Panc1 (cell line): ENCODE measurements around the gene TMIGD1. TPM values are rescaled to one million over a fixed set of nuclear protein-coding genes. Genes with fewer than 3 reads are reported as not detected.

Experiments
- ATAC-seq: fragments of 200-7000 bp; cut with Tn5 transposase; 2 replicates; pipeline ENCODE4 v1.9.1; 2020; ENCODE audit warnings: mild to moderate bottlenecking, moderate library complexity
- BruUV-seq: library from RNA; stranded (reverse); fragments of 400-500 nt; replicated peaks from 2 replicates; lab custom pipeline; 2021; lab: Mats Ljungman, UMichigan
- CTCF ChIA-PET: fragments of 300-600 bp; sonication (Branson Sonifier 250); formaldehyde crosslinking; loops from one replicate; lab custom pipeline; 2022; ENCODE audit warnings: antibody characterized with exemption; lab: Charles Lee
- POLR2A ChIA-PET: fragments of 300-600 bp; sonication (Branson Sonifier 250); formaldehyde crosslinking; loops from one replicate; lab custom pipeline; 2022; ENCODE audit warnings: antibody characterized with exemption; lab: Charles Lee
- DNase-seq: peaks from one replicate; pipeline ENCODE4 v3.0.0-alpha.2; 2010; ENCODE audit warnings: low read depth, low spot score
- H3K27ac ChIP-seq: 2 replicates; pipeline ENCODE4 v1.5.1; 2011; ENCODE audit warnings: mild to moderate bottlenecking, low read length, inconsistent platforms
- H3K27me3 ChIP-seq: fragments of 200-500 bp; sonication (Bioruptor generic); 2 replicates; pipeline ENCODE4 v1.6.0; 2014; ENCODE audit warnings: low read length, inconsistent platforms; ENCODE audit not compliant: control insufficient read depth, insufficient read depth
- H3K36me3 ChIP-seq: fragments of 200-500 bp; sonication (Bioruptor generic); 2 replicates; pipeline ENCODE4 v1.5.1; 2014; ENCODE audit warnings: inconsistent platforms, mild to moderate bottlenecking, low read length, moderate library complexity; ENCODE audit not compliant: control insufficient read depth, insufficient read depth
- H3K4me1 ChIP-seq: 2 replicates; pipeline ENCODE4 v1.5.1; 2011; ENCODE audit warnings: inconsistent platforms, mild to moderate bottlenecking, low read length, moderate library complexity; ENCODE audit not compliant: control insufficient read depth, insufficient read depth
- H3K4me3 ChIP-seq, 2 experiments: 2 replicates each; pipeline ENCODE4 v1.5.1; 2011 to 2012; ENCODE audit warnings: low read depth in 2 of 2, low read length in 2 of 2, mild to moderate bottlenecking in 2 of 2, inconsistent platforms in 1 of 2, moderate library complexity in 1 of 2
- H3K9me3 ChIP-seq: fragments of 200-500 bp; sonication (Bioruptor generic); 2 replicates; pipeline ENCODE4 v1.5.1; 2014; ENCODE audit warnings: low read depth, mild to moderate bottlenecking, inconsistent platforms, low read length, moderate library complexity; ENCODE audit not compliant: control insufficient read depth, insufficient read depth
- POLR2AphosphoS5 ChIP-seq: IDR thresholded peaks from 2 replicates; pipeline ENCODE4 v1.6.1; 2012; ENCODE audit warnings: mild to moderate bottlenecking, low read depth, low read length, moderate library complexity
- in situ Hi-C: cut with HindIII; loops from 2 replicates; pipeline ENCODE4 v1.10.0; 2016; ENCODE audit warnings: low sequenced_read_pairs, low pct_unique_long_range_greater_than_20kb
- intact Hi-C: fragments of 100-400 bp; cut with micrococcal nuclease; formaldehyde crosslinking; loops from one replicate; pipeline ENCODE4 v1.10.0; 2022; ENCODE audit not compliant: unreplicated experiment
- total RNA-seq: library from RNA; stranded (reverse); gene quantifications from one replicate; pipeline ENCODE4 v1.2.1, GENCODE V29; 2021; ENCODE audit not compliant: unreplicated experiment
- TF ChIP-seq, protein P1 (sequence below), 2 experiments: IDR thresholded peaks; 2 replicates each; pipeline ENCODE4 v1.6.1; 2011 to 2012; ENCODE audit warnings: low read depth in 2 of 2, control low read depth in 1 of 2, low read length in 1 of 2, mild to moderate bottlenecking in 1 of 2, moderate library complexity in 1 of 2; ENCODE audit not compliant: insufficient read depth in 1 of 2
- TF ChIP-seq, protein P2 (sequence below): fragments of 450-650 bp; IDR thresholded peaks from 2 replicates; pipeline ENCODE4 v1.5.1; 2017; ENCODE audit warnings: mild to moderate bottlenecking

TMIGD1 gene
- total RNA-seq, 1 experiment from 2014 or later: not detected

DNA sequence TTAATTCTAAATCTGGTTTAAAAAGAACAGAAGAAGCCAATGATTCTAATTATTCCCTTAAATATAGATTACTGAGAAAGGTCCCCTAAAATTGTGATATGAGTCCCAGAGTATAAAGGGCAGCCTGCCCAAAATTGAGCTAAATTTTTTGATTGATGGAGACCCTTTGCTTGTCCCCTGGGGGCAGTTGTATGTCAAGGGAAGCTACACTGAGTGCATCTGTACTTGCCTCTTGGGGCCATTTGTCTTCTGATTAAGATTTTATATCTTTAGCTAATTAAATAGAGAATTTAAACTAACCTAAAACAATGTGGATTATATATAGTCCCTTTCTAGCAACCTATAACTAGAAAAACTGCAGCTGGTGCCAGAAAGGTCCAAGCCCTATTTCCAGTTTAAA, 54.7 kb downstream of the TMIGD1 start:
- Histone ChIP-seq H3K4me1 (no peaks in the 10 kb centered on the region), H3K36me3 (peaks cover 18% of the 10 kb centered on the region), H3K27ac (no peak overlapping the region), H3K27me3 (no peaks in the 10 kb centered on the region), H3K9me3 (no peaks in the 10 kb centered on the region), H3K4me3 (no peak overlapping the region)
- ChIA-PET CTCF (no interaction called here), POLR2A (interaction anchor here (0.5 kb wide), 1 partner anchor 36 kb away, joined by 7 read pairs; no protein-coding TSS in a partner anchor)
- in situ Hi-C loops: no loop called here
- TF ChIP-seq, protein P1, sequence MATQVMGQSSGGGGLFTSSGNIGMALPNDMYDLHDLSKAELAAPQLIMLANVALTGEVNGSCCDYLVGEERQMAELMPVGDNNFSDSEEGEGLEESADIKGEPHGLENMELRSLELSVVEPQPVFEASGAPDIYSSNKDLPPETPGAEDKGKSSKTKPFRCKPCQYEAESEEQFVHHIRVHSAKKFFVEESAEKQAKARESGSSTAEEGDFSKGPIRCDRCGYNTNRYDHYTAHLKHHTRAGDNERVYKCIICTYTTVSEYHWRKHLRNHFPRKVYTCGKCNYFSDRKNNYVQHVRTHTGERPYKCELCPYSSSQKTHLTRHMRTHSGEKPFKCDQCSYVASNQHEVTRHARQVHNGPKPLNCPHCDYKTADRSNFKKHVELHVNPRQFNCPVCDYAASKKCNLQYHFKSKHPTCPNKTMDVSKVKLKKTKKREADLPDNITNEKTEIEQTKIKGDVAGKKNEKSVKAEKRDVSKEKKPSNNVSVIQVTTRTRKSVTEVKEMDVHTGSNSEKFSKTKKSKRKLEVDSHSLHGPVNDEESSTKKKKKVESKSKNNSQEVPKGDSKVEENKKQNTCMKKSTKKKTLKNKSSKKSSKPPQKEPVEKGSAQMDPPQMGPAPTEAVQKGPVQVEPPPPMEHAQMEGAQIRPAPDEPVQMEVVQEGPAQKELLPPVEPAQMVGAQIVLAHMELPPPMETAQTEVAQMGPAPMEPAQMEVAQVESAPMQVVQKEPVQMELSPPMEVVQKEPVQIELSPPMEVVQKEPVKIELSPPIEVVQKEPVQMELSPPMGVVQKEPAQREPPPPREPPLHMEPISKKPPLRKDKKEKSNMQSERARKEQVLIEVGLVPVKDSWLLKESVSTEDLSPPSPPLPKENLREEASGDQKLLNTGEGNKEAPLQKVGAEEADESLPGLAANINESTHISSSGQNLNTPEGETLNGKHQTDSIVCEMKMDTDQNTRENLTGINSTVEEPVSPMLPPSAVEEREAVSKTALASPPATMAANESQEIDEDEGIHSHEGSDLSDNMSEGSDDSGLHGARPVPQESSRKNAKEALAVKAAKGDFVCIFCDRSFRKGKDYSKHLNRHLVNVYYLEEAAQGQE (IDR thresholded peaks at IDR 0.05; ENCODE audit: insufficient read depth in 1 of 2, low read depth in 2 of 2, low read length in 1 of 2): no peak
- TF ChIP-seq, protein P2, sequence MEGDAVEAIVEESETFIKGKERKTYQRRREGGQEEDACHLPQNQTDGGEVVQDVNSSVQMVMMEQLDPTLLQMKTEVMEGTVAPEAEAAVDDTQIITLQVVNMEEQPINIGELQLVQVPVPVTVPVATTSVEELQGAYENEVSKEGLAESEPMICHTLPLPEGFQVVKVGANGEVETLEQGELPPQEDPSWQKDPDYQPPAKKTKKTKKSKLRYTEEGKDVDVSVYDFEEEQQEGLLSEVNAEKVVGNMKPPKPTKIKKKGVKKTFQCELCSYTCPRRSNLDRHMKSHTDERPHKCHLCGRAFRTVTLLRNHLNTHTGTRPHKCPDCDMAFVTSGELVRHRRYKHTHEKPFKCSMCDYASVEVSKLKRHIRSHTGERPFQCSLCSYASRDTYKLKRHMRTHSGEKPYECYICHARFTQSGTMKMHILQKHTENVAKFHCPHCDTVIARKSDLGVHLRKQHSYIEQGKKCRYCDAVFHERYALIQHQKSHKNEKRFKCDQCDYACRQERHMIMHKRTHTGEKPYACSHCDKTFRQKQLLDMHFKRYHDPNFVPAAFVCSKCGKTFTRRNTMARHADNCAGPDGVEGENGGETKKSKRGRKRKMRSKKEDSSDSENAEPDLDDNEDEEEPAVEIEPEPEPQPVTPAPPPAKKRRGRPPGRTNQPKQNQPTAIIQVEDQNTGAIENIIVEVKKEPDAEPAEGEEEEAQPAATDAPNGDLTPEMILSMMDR: no peak
- TF ChIP-seq POLR2AphosphoS5: no peak
- ATAC-seq (no peak), DNase-seq (no peak)
- BruUV-seq: no TSS peak
- intact Hi-C loops: loop anchor here (2.0 kb wide), 1 partner anchor 174 kb away; no protein-coding TSS in a partner anchor

DNA sequence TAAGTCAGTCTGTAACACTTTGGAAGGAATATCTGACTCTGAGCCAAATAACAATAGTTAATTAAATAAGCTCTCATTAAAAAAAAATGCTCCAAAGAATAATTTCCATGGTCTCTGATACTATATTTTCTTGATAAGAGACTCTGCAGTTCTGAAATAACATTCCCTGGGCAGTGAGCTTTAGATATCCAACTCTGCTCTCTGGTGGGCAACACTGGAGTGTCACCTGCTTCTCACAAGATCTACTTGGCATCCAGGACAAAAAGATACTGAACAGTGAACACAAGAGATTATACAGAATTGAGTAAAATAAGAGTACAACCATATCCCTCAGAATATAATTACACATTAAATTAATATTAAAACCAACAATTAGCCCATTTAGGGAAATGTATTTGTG, 55.8 kb downstream of the TMIGD1 start:
- ATAC-seq: no peak
- CTCF ChIA-PET: interaction anchor here (0.7 to 1.4 kb wide), 2 partner anchors 32 to 173 kb away, joined by 5 to 10 read pairs; no protein-coding TSS in a partner anchor
- POLR2A ChIA-PET: no interaction called here
- Histone ChIP-seq H3K27ac (no peak overlapping the region), H3K27me3 (no peaks in the 10 kb centered on the region), H3K9me3 (no peaks in the 10 kb centered on the region), H3K4me1 (no peaks in the 10 kb centered on the region), H3K4me3 (no peak overlapping the region), H3K36me3 (peaks cover 17% of the 10 kb centered on the region)
- no peak for DNase-seq
- intact Hi-C loops: loop anchor here (2.0 kb wide), 1 partner anchor 173 kb away; no protein-coding TSS in a partner anchor
- BruUV-seq: no TSS peak
- TF ChIP-seq, protein P1 (IDR thresholded peaks at IDR 0.05; ENCODE audit: insufficient read depth in 1 of 2, low read depth in 2 of 2, low read length in 1 of 2): no peak
- TF ChIP-seq, protein P2: peak; percentile 31; the same call in 1 of the 2 replicates
- TF ChIP-seq POLR2AphosphoS5: no peak
- in situ Hi-C loops: no loop called here
